DMS114 treated with DMSO at 0.1 percent for 48 hours (cell line): ENCODE measurements around the gene HEXIM2.

Experiments used
- DNase-seq: peaks from one replicate; lab custom pipeline; 2025; ENCODE audit not compliant: unreplicated experiment; lab: John Stamatoyannopoulos, UW

The HEXIM2 gene

DNA sequence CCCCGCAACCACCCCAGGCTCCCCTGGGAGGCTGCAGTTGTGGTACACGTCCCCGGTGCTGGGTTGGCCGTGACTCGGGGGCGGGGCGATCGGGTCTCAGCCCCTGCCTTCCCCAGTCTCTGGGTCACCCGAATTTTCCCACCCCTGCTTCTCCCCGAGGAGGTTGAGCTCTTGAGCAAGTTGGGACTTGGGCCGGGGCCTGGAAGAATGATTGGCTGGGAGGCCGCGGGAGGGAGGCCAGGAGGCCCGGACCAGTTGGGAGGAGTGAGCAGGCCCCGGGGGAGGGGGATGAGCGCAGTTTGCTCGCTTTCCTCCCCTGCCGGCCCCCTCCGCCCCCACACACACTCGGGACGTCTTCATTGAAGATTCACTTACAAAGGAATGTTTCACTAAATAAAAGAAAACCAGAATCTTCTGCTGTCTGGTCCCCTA lies 17.9 kb upstream of the HEXIM2 start:
- no peak for DNase-seq

GRCh38 chr17:45144199-45145034 lies 17.3 kb upstream of the HEXIM2 start:
- DNase-seq, result no peak

DNA sequence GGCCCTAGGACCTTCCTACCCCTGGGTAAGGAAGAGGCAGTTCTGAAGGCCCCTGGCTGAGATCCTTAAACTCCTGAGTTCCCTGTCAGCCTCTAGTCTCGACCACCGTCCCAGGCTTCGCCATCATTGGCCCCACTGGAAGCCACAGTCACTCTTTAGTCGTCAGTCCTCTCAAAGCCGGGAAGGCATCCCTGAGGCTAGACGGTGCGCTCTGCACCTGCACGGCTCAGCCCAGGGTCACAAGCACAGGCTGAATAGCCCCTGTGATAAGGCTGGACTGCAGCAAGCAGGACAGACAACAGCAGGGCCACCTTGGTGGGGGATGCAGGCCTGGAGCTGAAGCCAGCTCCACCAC lies 16.7 kb upstream of the HEXIM2 start:
- DNase-seq, result no peak

DNA sequence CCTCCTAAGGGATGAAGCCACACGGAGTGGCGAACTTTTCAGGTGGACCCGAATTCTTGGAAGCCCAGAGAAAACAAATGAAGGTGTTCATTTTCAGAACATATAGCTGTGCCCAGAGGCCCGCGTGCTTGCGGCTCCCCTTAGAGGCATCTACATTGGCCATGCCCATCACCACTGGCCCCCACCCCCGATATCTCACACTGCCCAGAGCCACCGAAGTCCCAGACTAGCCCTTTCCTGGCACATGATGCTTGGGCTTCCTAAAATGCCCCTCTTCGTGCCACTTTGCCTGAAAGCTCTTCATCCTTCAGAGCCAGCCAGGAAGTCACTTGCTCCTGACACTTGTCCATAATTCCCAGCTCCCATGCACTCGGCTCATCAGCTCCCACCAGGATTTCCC lies 15.5 kb upstream of the HEXIM2 start:
- DNase-seq, result no peak

DNA sequence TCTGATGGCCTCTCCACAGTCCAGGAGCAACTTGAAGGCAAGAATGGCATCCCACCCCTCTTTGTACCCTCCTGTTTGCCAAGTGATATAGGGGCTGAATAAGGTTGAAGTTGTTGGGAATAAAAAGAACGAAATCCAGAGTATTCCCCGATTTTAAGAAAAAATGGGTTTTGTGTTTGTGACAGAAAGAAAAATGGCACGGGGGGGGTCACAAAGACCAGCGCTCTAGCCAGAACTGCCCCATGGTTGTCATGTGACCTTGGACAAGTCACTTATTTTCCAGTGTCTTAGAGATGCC lies 15.1 kb upstream of the HEXIM2 start:
- DNase-seq, result no peak

GRCh38 chr17:45146890-45147580 lies 14.6 kb upstream of the HEXIM2 start:
- DNase-seq, result peak; percentile 33

GRCh38 chr17:45147581-45148182 lies 14.0 kb upstream of the HEXIM2 start:
- DNase-seq, result peak; percentile 88

- DNase-seq, result peak; percentile 100
Observed at GRCh38 chr17:45148183-45149036, 13.3 kb upstream of the HEXIM2 start, which contains the start of gene HEXIM1. Gene HEXIM1 (plus strand): TSS chr17:45148475. CDS start chr17:45149191, 716 bp downstream.

DNA sequence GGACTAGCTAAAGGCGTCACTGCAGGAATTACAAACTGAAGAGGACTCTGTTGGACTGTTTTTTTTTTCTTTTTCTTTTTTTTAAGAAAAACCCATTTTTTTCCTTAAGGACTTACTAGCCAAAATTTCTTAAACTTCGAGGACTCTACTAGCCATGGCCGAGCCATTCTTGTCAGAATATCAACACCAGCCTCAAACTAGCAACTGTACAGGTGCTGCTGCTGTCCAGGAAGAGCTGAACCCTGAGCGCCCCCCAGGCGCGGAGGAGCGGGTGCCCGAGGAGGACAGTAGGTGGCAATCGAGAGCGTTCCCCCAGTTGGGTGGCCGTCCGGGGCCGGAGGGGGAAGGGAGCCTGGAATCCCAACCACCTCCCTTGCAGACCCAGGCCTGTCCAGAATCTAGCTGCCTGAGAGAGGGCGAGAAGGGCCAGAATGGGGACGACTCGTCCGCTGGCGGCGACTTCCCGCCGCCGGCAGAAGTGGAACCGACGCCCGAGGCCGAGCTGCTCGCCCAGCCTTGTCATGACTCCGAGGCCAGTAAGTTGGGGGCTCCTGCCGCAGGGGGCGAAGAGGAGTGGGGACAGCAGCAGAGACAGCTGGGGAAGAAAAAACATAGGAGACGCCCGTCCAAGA lies 12.5 kb upstream of the HEXIM2 start:
- DNase-seq, result peak; percentile 49

GRCh38 chr17:45149669-45150664 lies 11.7 kb upstream of the HEXIM2 start:
- DNase-seq, result peak; percentile 58

- DNase-seq, result peak; percentile 47
Observed at GRCh38 chr17:45150911-45151809, 10.5 kb upstream of the HEXIM2 start.

GRCh38 chr17:45155029-45155428 lies 6.6 kb upstream of the HEXIM2 start:
- no peak for DNase-seq

DNA sequence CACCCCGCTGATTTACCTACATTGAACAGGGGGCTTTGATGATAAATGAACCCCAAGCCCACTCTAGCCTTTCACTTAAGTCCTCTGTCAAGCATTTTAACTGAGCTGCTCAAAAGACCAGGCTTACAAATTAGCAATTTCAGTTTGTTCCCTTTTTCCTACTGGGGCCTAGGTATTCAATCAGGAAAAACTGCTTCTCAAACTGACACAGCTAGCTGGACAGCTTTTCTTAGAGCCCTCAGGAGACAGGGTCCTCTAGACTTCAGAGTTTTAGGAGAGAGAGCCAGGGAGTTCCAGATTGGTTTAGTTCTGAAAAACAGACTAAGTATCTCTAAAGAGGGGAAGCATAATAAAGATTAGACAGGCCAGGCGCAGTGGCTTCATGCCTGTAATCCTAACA lies 6.2 kb upstream of the HEXIM2 start:
- no peak for DNase-seq

GRCh38 chr17:45156242-45156641 lies 5.4 kb upstream of the HEXIM2 start:
- no peak for DNase-seq

- DNase-seq, result no peak
Observed at GRCh38 chr17:45160447-45161287, 1.0 kb upstream of the HEXIM2 start.

- no peak for DNase-seq
Observed at GRCh38 chr17:45162025-45162687, 481 bp downstream of the HEXIM2 start.

DNA sequence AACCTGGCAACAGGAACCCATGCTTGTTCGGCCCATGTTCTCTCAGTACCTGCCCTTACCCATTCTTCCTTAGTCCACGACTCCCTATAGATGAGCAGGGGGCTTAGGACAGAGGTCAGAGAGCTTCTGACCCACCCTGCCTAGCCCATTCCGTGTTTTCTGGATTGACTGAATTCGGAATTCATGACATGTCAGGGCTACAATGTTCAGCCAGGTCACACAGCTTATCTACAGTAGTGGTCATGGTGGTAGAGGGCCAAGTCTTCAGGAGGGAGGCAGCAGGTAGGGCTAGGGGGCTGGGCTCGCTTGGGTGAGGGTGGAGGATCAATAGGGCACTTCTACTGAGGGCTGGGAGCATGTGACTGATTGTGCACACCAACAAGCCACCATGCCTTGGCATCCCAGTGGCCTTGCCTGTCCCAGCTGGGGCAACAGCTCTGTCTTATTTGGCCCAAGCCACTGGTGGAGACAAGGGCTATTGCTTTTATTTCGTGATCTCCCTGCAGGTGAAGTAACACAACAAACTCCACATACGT lies 3.1 kb downstream of the HEXIM2 start:
- DNase-seq, result no peak
